Suprapubic skin (tissue), 4 donors: Measurements from ENCODE around the gene VAT1. TPM values are rescaled to one million over a fixed set of nuclear protein-coding genes. Genes with fewer than 3 reads are reported as not detected.

Source experiments
- DNase-seq, 2 donors: peaks; one replicate each; pipeline ENCODE4 v3.0.0-alpha.2; 2019; ENCODE audit warnings: low spot score in 2 of 2
- H3K27ac ChIP-seq: fragments of 200-600 bp; sonication (generic); one replicate; pipeline ENCODE4 v1.5.1; 2019
- H3K27me3 ChIP-seq: fragments of 200-600 bp; sonication (generic); one replicate; pipeline ENCODE4 v1.5.1; 2019
- H3K36me3 ChIP-seq: fragments of 200-600 bp; sonication (generic); one replicate; pipeline ENCODE4 v1.5.1; 2019
- H3K4me1 ChIP-seq: fragments of 200-600 bp; sonication (generic); one replicate; pipeline ENCODE4 v1.5.1; 2019
- H3K4me3 ChIP-seq: fragments of 200-600 bp; sonication (generic); one replicate; pipeline ENCODE4 v1.5.1; 2019; ENCODE audit warnings: mild to moderate bottlenecking
- H3K9me3 ChIP-seq: fragments of 200-600 bp; sonication (generic); one replicate; pipeline ENCODE4 v1.5.1; 2019
- EP300 ChIP-seq: sonication (generic); formaldehyde crosslinking; IDR thresholded peaks from one replicate; pipeline ENCODE4 v1.6.1; 2017; ENCODE audit warnings: antibody characterized with exemption
- POLR2A ChIP-seq, 2 donors: fragments of 450-650 bp; IDR thresholded peaks; one replicate each; pipeline ENCODE4 v1.6.1; 2017; ENCODE audit warnings: antibody characterized with exemption in 2 of 2, mild to moderate bottlenecking in 2 of 2, moderate library complexity in 2 of 2
- POLR2AphosphoS5 ChIP-seq, 3 donors: sonication (generic); formaldehyde crosslinking; IDR thresholded peaks; one replicate each; pipeline ENCODE4 v1.6.1; 2017; ENCODE audit warnings: antibody characterized with exemption in 3 of 3
- WGBS: methylation state at CpG from one replicate; pipeline ENCODE4 v1.1.5; 2018; 5-methylcytosine and 5-hydroxymethylcytosine counted together
- total RNA-seq, 4 donors: library from RNA; depleted of rRNA; stranded (reverse); fragments of >200 nt; gene quantifications; one replicate each; pipeline ENCODE4 v1.1.0, GENCODE V29; 2016
- TF ChIP-seq, protein P1 (sequence below), 2 donors: fragments of 200-600 bp in 1 of 2; fragments of 450-650 bp in 1 of 2; sonication (generic) in 1 of 2; IDR thresholded peaks; one replicate each; pipeline ENCODE4 v1.5.1; 2016 to 2019; ENCODE audit warnings: antibody characterized with exemption in 2 of 2, mild to moderate bottlenecking in 1 of 2, moderate library complexity in 1 of 2

VAT1 gene
- total RNA-seq, 4 donors from 2014 or later: 125 to 234 (median 188) TPM

DNA sequence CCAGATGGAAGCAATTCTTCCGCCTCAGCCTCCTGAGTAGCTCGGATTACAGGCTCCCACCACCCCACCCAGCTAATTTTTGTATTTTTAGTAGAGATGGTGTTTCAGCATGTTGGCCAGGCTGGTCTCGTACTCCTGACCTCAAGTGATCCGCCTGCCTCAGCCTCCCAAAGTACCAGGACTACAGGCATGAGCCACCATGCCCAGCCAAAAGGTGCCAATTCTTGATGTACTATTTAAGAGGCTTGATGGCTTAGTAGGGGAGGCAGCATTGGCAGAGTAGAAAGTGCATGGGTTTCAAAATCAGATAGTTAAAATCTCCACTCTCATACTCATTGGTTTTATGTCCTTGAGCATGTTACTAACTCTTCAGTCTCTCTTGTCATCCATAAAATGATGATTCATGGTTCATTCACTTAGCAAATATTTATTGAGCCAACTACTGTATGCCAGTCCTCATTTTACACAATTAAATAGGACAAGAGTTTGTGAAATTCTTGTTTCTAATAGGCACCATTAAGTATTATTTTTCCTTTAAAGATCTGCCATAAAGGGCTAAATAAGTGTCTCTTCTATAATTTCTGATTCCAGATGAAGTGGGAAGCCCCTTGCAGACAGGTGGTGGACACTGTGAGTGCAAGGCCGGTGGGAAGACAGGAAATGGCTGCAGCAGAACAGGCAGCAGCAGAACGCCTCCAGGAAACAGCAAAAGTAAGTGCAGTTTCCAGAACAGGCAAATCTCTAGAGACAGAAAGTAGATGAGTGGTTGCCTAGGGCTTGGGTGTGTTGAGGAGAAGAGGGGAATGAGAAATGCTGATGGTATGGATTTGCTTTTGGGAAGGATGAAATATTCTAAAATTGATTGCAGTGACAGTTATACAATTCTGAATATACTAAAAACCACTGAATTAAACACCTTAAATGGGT, 32.2 kb downstream of the VAT1 start:
- no peak overlapping the region for H3K27ac ChIP-seq
- 86% methylated on average over 6 of the region's 6 CpGs for WGBS

DNA sequence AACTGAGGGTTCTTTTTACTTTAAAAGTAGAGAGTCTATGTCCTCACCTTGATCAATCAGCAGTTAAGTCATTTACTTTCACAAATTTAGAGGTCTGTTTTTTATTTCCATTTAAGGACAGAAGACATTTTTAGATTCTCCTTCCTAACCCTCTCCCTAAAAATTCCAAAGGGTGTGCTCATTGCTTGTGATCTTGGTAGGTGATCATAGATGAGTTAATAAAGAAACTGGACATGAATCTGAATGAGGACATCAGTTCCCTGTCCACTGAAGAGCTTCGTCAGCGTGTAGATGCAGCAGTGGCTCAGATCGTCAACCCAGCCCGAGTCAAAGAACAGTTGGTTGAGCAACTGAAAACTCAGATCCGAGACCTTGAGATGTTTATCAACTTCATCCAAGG, 33.0 kb downstream of the VAT1 start:
- 93% methylated on average over 5 of the region's 5 CpGs for whole genome bisulfite sequencing

More for the DNA sequence above, 32.2 kb downstream of the VAT1 start:
- H3K4me1 ChIP-seq: no peaks in the 10 kb centered on the region
- TF ChIP-seq EP300: no peak
- no peak for TF ChIP-seq POLR2A (IDR thresholded peaks at IDR 0.05)
- TF ChIP-seq, protein P1, sequence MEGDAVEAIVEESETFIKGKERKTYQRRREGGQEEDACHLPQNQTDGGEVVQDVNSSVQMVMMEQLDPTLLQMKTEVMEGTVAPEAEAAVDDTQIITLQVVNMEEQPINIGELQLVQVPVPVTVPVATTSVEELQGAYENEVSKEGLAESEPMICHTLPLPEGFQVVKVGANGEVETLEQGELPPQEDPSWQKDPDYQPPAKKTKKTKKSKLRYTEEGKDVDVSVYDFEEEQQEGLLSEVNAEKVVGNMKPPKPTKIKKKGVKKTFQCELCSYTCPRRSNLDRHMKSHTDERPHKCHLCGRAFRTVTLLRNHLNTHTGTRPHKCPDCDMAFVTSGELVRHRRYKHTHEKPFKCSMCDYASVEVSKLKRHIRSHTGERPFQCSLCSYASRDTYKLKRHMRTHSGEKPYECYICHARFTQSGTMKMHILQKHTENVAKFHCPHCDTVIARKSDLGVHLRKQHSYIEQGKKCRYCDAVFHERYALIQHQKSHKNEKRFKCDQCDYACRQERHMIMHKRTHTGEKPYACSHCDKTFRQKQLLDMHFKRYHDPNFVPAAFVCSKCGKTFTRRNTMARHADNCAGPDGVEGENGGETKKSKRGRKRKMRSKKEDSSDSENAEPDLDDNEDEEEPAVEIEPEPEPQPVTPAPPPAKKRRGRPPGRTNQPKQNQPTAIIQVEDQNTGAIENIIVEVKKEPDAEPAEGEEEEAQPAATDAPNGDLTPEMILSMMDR (IDR thresholded peaks at IDR 0.05): no peak
- H3K36me3 ChIP-seq: peaks cover 86% of the 10 kb centered on the region
- H3K27me3 ChIP-seq: no peaks in the 10 kb centered on the region
- no peaks in the 10 kb centered on the region for H3K9me3 ChIP-seq
- H3K4me3 ChIP-seq: no peak overlapping the region
- no peak for DNase-seq

DNA sequence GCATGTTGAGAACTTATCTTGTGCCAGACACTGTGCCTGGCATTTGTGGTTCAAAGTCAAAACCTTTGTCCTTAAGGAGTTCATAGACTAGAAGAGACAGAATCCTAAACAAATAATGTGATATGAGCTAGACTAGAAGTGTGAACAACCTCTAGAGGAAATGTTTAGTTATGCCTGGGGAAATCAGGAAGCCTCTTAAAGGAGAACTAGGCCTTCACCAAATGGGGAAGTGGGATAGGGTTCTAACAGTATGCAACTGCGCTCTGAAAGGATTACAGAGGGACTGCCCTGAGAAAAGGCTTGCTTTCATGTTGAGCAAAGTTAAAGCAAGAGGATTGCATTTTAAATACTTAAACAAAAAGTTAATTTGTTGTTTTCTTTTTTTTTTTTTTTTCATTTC, 37.0 kb downstream of the VAT1 start:
- Histone ChIP-seq H3K9me3 (no peaks in the 10 kb centered on the region), H3K27me3 (no peaks in the 10 kb centered on the region), H3K4me3 (no peak overlapping the region), H3K27ac (no peak overlapping the region), H3K36me3 (peaks cover 50% of the 10 kb centered on the region), H3K4me1 (peaks cover 18% of the 10 kb centered on the region)
- TF ChIP-seq POLR2A (IDR thresholded peaks at IDR 0.05): no peak
- TF ChIP-seq POLR2AphosphoS5 (IDR thresholded peaks at IDR 0.05): no peak
- TF ChIP-seq, protein P1 (IDR thresholded peaks at IDR 0.05): no peak
- no peak for TF ChIP-seq EP300
- DNase-seq: no peak
- WGBS: 75% methylated on average over 1 of the region's 1 CpG

More for the DNA sequence above, 33.0 kb downstream of the VAT1 start:
- TF ChIP-seq POLR2A (IDR thresholded peaks at IDR 0.05): no peak
- TF ChIP-seq EP300: no peak
- TF ChIP-seq POLR2AphosphoS5 (IDR thresholded peaks at IDR 0.05): no peak
- TF ChIP-seq, protein P1 (IDR thresholded peaks at IDR 0.05): no peak
- no peaks in the 10 kb centered on the region for H3K9me3 ChIP-seq
- DNase-seq: no peak
- peaks cover 3% of the 10 kb centered on the region for H3K4me1 ChIP-seq
- H3K27me3 ChIP-seq: no peaks in the 10 kb centered on the region
- peaks cover 87% of the 10 kb centered on the region for H3K36me3 ChIP-seq
- H3K27ac ChIP-seq: no peak overlapping the region
- no peak overlapping the region for H3K4me3 ChIP-seq

DNA sequence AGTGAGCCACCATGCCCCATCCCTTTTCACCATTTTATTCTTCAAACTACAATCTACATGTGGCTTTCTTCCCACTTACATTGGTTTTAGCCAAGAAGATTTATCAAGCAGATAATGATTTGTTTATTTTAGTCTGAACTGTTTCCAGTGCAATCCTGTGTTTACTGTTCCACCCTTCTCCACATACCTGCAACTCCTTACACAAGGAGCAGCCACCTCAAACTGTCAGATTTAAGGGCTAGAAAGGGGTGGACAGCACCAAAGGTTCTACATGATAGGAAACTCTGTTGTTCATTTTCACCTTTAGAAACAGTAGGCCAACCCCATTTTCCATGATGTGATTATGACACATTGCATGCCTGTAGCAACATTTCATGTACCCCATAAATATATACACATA, 39.9 kb downstream of the VAT1 start:
- DNase-seq: no peak
- Histone ChIP-seq H3K36me3 (peaks cover 20% of the 10 kb centered on the region), H3K27ac (no peak overlapping the region), H3K4me3 (no peak overlapping the region), H3K4me1 (peaks cover 24% of the 10 kb centered on the region), H3K9me3 (no peaks in the 10 kb centered on the region), H3K27me3 (no peaks in the 10 kb centered on the region)
- TF ChIP-seq, protein P1 (IDR thresholded peaks at IDR 0.05): no peak
- TF ChIP-seq POLR2AphosphoS5 (IDR thresholded peaks at IDR 0.05) (no peak), POLR2A (IDR thresholded peaks at IDR 0.05) (no peak), EP300 (no peak)

DNA sequence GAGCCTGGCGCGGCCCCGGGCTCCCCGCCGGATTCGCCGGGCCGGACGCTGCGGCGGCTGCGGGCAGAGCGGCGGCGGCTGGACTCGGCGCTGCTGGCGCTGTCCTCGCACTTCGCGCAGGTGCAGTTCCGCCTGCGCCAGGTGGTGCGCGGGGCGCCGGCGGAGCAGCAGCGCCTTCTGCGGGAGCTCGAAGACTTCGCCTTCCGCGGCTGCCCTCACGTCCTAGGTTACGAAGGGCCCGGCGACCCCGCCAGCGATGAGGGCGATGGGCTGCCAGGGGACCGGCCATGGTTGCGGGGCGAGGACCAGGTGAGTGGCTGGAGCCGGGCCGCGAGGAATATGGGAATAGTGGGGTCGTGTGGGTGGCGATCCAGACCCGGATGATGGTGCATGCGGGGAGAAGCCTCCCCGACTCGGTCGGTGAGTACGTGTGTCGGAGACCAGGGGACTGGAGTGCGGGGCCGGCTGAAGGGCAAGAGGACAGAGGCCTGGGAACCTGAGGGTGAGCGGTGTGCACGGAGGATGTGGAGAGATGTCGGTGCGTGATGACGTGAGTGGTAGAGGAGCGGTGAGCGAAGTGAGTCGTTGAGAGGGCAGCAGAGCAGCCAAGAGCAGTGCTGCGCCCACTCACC, 41.3 kb downstream of the VAT1 start:
- peak overlapping the region; percentile 67 for H3K27ac ChIP-seq
- peaks cover 24% of the 10 kb centered on the region for H3K4me1 ChIP-seq
- TF ChIP-seq POLR2AphosphoS5 (IDR thresholded peaks at IDR 0.05) (no peak), POLR2A (IDR thresholded peaks at IDR 0.05) (no peak)
- TF ChIP-seq, protein P1 (IDR thresholded peaks at IDR 0.05): peak in 1 of 2 donors; percentile 28
- peaks cover 6% of the 10 kb centered on the region for H3K36me3 ChIP-seq
- peak overlapping the region; percentile 63 for H3K4me3 ChIP-seq
- no peaks in the 10 kb centered on the region for H3K27me3 ChIP-seq
- no peak for DNase-seq
- no peaks in the 10 kb centered on the region for H3K9me3 ChIP-seq
- under 1% methylated on average over 32 of the region's 67 CpGs for WGBS
